NCI-H1417 treated with DMSO at 0.1 percent for 48 hours (cell line): Measurements from ENCODE around the gene OR5H14.
"Not testable (repeated sequence)": the region's sequence is repeated elsewhere in the genome, so short reads cannot be mapped to it uniquely, and the experiment has no call there.

Source experiments
- DNase-seq: peaks from one replicate; lab custom pipeline; 2025; lab: John Stamatoyannopoulos, UW

The OR5H14 gene

GRCh38 chr3:98147179-98147578, at the start of gene OR5H14:
TSS of gene OR5H14 (plus strand) at chr3:98147479. CDS start at chr3:98149386, 1,907 bp downstream.
- no peak for DNase-seq

- DNase-seq, result no peak
Measured at GRCh38 chr3:98099848-98100247, 47.4 kb upstream of the OR5H14 start.

- DNase-seq, result no peak
Measured at GRCh38 chr3:98108162-98108561, 39.1 kb upstream of the OR5H14 start.

GRCh38 chr3:98109807-98110549, 37.3 kb upstream of the OR5H14 start:
- DNase-seq, result no peak

- no peak for DNase-seq
Measured at GRCh38 chr3:98110550-98110908, 36.8 kb upstream of the OR5H14 start.

- no peak for DNase-seq
Measured at GRCh38 chr3:98114264-98114663, 33.0 kb upstream of the OR5H14 start.

GRCh38 chr3:98115717-98116116, 31.6 kb upstream of the OR5H14 start:
- no peak for DNase-seq

GRCh38 chr3:98130421-98130820, 16.9 kb upstream of the OR5H14 start, which contains the start of gene OR5H1:
TSS of gene OR5H1 (plus strand) at chr3:98130721. CDS start at chr3:98132698, 1,977 bp downstream.
- no peak for DNase-seq

- DNase-seq, result no peak
Measured at GRCh38 chr3:98136631-98137030, 10.6 kb upstream of the OR5H14 start.

GRCh38 chr3:98137826-98138557, 9.3 kb upstream of the OR5H14 start:
- not testable (repeated sequence) for DNase-seq

GRCh38 chr3:98140531-98140930, 6.7 kb upstream of the OR5H14 start:
- no peak for DNase-seq

- no peak for DNase-seq
Measured at GRCh38 chr3:98148751-98149150, 1.5 kb downstream of the OR5H14 start.

- DNase-seq, result not testable (repeated sequence)
Measured at GRCh38 chr3:98149456-98149855, 2.2 kb downstream of the OR5H14 start.

- no peak for DNase-seq
Measured at GRCh38 chr3:98151241-98151640, 4.0 kb downstream of the OR5H14 start.

- no peak for DNase-seq
Measured at GRCh38 chr3:98166396-98166795, 19.1 kb downstream of the OR5H14 start, which contains the start of gene OR5H15. TSS of gene OR5H15 (plus strand) at chr3:98166696. CDS start at chr3:98168700, 2,004 bp downstream.

GRCh38 chr3:98171071-98171470, 23.8 kb downstream of the OR5H14 start:
- DNase-seq, result no peak

- no peak for DNase-seq
Measured at GRCh38 chr3:98172621-98173020, 25.3 kb downstream of the OR5H14 start.

- DNase-seq, result no peak
Measured at GRCh38 chr3:98180319-98180890, 33.1 kb downstream of the OR5H14 start.

GRCh38 chr3:98182196-98182595, 34.9 kb downstream of the OR5H14 start:
- no peak for DNase-seq

- DNase-seq, result no peak
Measured at GRCh38 chr3:98185180-98185579, 37.9 kb downstream of the OR5H14 start.

GRCh38 chr3:98188545-98188944, 41.3 kb downstream of the OR5H14 start:
- DNase-seq, result no peak

- DNase-seq, result not testable (repeated sequence)
Measured at GRCh38 chr3:98190911-98191310, 43.6 kb downstream of the OR5H14 start.

GRCh38 chr3:98196293-98196692, 49.0 kb downstream of the OR5H14 start:
- not testable (repeated sequence) for DNase-seq
